ENCODE measurements around the gene RASA2.

DNA sequence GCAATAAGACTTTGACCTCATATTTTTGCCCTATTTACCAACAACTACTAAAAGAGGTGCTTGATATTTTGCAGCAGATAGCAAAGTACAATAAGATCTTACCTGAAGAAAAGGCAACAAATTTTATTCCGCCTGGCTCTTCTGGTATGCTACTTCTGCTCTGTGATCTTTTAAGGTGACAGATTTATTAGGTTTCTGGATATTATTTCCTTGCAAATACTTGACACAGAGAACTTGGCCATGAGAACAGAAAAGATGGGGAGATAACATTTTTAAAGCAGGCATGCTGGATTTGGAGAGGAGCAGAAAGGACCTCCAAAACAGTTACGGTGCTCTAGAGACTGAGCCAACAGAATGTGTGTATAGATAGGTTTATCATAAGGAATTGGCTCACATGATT lies 164.6 kb downstream of the RASA2 start:
- TF ChIP-seq SMC3 (IDR thresholded peaks at IDR 0.05; ENCODE audit: borderline replicate concordance, low read length): no peak
- TF ChIP-seq, protein P1, sequence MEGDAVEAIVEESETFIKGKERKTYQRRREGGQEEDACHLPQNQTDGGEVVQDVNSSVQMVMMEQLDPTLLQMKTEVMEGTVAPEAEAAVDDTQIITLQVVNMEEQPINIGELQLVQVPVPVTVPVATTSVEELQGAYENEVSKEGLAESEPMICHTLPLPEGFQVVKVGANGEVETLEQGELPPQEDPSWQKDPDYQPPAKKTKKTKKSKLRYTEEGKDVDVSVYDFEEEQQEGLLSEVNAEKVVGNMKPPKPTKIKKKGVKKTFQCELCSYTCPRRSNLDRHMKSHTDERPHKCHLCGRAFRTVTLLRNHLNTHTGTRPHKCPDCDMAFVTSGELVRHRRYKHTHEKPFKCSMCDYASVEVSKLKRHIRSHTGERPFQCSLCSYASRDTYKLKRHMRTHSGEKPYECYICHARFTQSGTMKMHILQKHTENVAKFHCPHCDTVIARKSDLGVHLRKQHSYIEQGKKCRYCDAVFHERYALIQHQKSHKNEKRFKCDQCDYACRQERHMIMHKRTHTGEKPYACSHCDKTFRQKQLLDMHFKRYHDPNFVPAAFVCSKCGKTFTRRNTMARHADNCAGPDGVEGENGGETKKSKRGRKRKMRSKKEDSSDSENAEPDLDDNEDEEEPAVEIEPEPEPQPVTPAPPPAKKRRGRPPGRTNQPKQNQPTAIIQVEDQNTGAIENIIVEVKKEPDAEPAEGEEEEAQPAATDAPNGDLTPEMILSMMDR (IDR thresholded peaks at IDR 0.05 in 2 of 3, conservative IDR thresholded peaks at IDR 0.05 in 1 of 3; ENCODE audit: control insufficient read depth in 2 of 3, extremely low read depth in 1 of 3, insufficient read depth in 1 of 3, low read depth in 3 of 3, low read length in 3 of 3): no peak
- no peak for TF ChIP-seq RCOR1 (conservative IDR thresholded peaks at IDR 0.05; ENCODE audit: low read depth, low read length)
- TF ChIP-seq STAT3 (IDR thresholded peaks at IDR 0.05; ENCODE audit: low read depth, low read length): no peak

Measured in GM12878 (cell line).